ENCODE results near the gene FLNB. TPM values are rescaled to one million over a fixed set of nuclear protein-coding genes. Genes with fewer than 3 reads are reported as not detected.

FLNB gene
- total and polyA plus RNA-seq, 8 donors: 80.1 to 126 (median 93.3) TPM

GRCh38 chr3:58035524-58036255 lies 27.5 kb downstream of the FLNB start:
- TF ChIP-seq CTCF (IDR thresholded peaks at IDR 0.05): no peak
- Histone ChIP-seq H3K4me1 (peaks cover 5 to 8% of the 10 kb centered on the region in 2 donors), H3K27ac (no peak overlapping the region), H3K4me3 (no peak overlapping the region), H3K36me3 (no peaks in the 10 kb centered on the region), H3K27me3 (no peaks in the 10 kb centered on the region), H3K9me3 (no peaks in the 10 kb centered on the region)
- DNase-seq (no peak), ATAC-seq (no peak)
- intact Hi-C loops (cut with DNase I): no loop called here

GRCh38 chr3:58036293-58037032 lies 28.2 kb downstream of the FLNB start:
- Histone ChIP-seq H3K27ac (no peak overlapping the region), H3K4me1 (peaks cover 12% of the 10 kb centered on the region in 2 donors), H3K4me3 (no peak overlapping the region), H3K9me3 (no peaks in the 10 kb centered on the region), H3K27me3 (no peaks in the 10 kb centered on the region), H3K36me3 (no peaks in the 10 kb centered on the region)
- TF ChIP-seq CTCF (IDR thresholded peaks at IDR 0.05): no peak
- DNase-seq: no peak
- ATAC-seq: no peak
- intact Hi-C loops (cut with DNase I): no loop called here

GRCh38 chr3:58037141-58037910 lies 29.1 kb downstream of the FLNB start:
- no peaks in the 10 kb centered on the region for H3K9me3 ChIP-seq
- no peak overlapping the region for H3K4me3 ChIP-seq
- no peaks in the 10 kb centered on the region for H3K36me3 ChIP-seq
- intact Hi-C loops (cut with DNase I): no loop called here
- no peak for TF ChIP-seq CTCF (IDR thresholded peaks at IDR 0.05)
- ATAC-seq: no peak
- H3K27me3 ChIP-seq: no peaks in the 10 kb centered on the region
- H3K4me1 ChIP-seq: peaks cover 15 to 20% of the 10 kb centered on the region in 2 donors
- no peak for DNase-seq
- H3K27ac ChIP-seq: no peak overlapping the region

GRCh38 chr3:58038675-58039292 lies 30.6 kb downstream of the FLNB start:
- ATAC-seq: no peak
- peaks cover 20 to 28% of the 10 kb centered on the region in 2 donors for H3K4me1 ChIP-seq
- no peak overlapping the region for H3K4me3 ChIP-seq
- H3K27me3 ChIP-seq: no peaks in the 10 kb centered on the region
- TF ChIP-seq CTCF (IDR thresholded peaks at IDR 0.05): no peak
- H3K9me3 ChIP-seq: no peaks in the 10 kb centered on the region
- H3K27ac ChIP-seq: no peak overlapping the region
- DNase-seq: no peak
- no peaks in the 10 kb centered on the region for H3K36me3 ChIP-seq
- intact Hi-C loops (cut with DNase I): no loop called here

Data from left lung (tissue), 10 donors.